Measurements from ENCODE around the gene CDK11A. TPM values are rescaled to one million over a fixed set of nuclear protein-coding genes. Genes with fewer than 3 reads are reported as not detected.
"Not testable (repeated sequence)": the region's sequence is repeated elsewhere in the genome, so short reads cannot be mapped to it uniquely, and the experiment has no call there.

Gene CDK11A
- polyA plus RNA-seq, 1 of the 3 experiments (the other 2 are of a cell fraction) = 24.0 TPM

- DNase-seq = peak; percentile 58
- Histone ChIP-seq H3K9me3 (no peaks in the 10 kb centered on the region), H3K36me3 (replicated peaks in 1 of 2; ENCODE audit: control insufficient read depth in 1 of 2, insufficient read depth in 2 of 2, low read length in 1 of 2) (no peaks in the 10 kb centered on the region), H3K4me2 (no peak overlapping the region), H3K4me3 (ENCODE audit: low read depth in 2 of 2, low read length in 1 of 2) (no peak overlapping the region), H2AFZ (ENCODE audit: low read depth) (no peak overlapping the region), H3K27ac (ENCODE audit: low read depth in 2 of 2, low read length in 1 of 2) (no peak overlapping the region; a peak in 1 of 4 replicates), H3K9me2 (no peaks in the 10 kb centered on the region), H4K20me1 (ENCODE audit: insufficient read depth) (0 out of 2 replicates have a peak, but pooled peaks cover 11% of the 10 kb centered on the region), H3F3A (replicated peaks; ENCODE audit: insufficient read depth) (no peaks in the 10 kb centered on the region), H3K27me3 (ENCODE audit: insufficient read depth) (no peaks in the 10 kb centered on the region), H3K4me1 (ENCODE audit: control insufficient read depth in 1 of 2, insufficient read depth in 2 of 2, low read depth in 1 of 2, low read length in 1 of 2) (no peaks in the 10 kb centered on the region; a peak in 1 of 4 replicates), H3K9ac (no peak overlapping the region), H3K79me2 (ENCODE audit: insufficient read depth) (peaks cover 64% of the 10 kb centered on the region)
- CTCF ChIA-PET = interaction anchor here (1.0 to 1.3 kb wide), 2 partner anchors 13 to 95 kb away, joined by 4 to 7 read pairs; no protein-coding TSS in a partner anchor
- POLR2A ChIA-PET = no interaction called here
- WGBS (ENCODE audit: low lambda C conversion rate) = 94% methylated on average over 20 of the region's 24 CpGs
- TF ChIP-seq CTCF (IDR thresholded peaks at IDR 0.05) (peak; percentile 16; the same call in 1 of the 2 replicates), ELF1 (IDR thresholded peaks at IDR 0.05) (no peak)
Measured at GRCh38 chr1:1678581-1679380, 45.4 kb downstream of the CDK11A start.

GRCh38 chr1:1677718-1678580, 46.2 kb downstream of the CDK11A start:
- no peaks in the 10 kb centered on the region for H3K9me3 ChIP-seq
- no peak overlapping the region for H2AFZ ChIP-seq (ENCODE audit: low read depth)
- no peaks in the 10 kb centered on the region for H3F3A ChIP-seq (replicated peaks; ENCODE audit: insufficient read depth)
- no peaks in the 10 kb centered on the region for H3K36me3 ChIP-seq (replicated peaks in 1 of 2; ENCODE audit: control insufficient read depth in 1 of 2, insufficient read depth in 2 of 2, low read length in 1 of 2)
- no peak overlapping the region for H3K27ac ChIP-seq (ENCODE audit: low read depth in 2 of 2, low read length in 1 of 2)
- WGBS (ENCODE audit: low lambda C conversion rate) = 96% methylated on average over 39 of the region's 39 CpGs
- peaks cover 55% of the 10 kb centered on the region for H3K79me2 ChIP-seq (ENCODE audit: insufficient read depth)
- H3K4me1 ChIP-seq (ENCODE audit: control insufficient read depth in 1 of 2, insufficient read depth in 2 of 2, low read depth in 1 of 2, low read length in 1 of 2) = no peaks in the 10 kb centered on the region; a peak in 1 of 4 replicates
- peak; percentile 20 for DNase-seq
- 0 out of 2 replicates have a peak, but pooled peaks cover 11% of the 10 kb centered on the region for H4K20me1 ChIP-seq (ENCODE audit: insufficient read depth)
- TF ChIP-seq YY1 (IDR thresholded peaks at IDR 0.05; ENCODE audit: low read depth) (no peak), SIN3A (IDR thresholded peaks at IDR 0.05; ENCODE audit: borderline replicate concordance, low read depth, low read length) (no peak), RCOR1 (IDR thresholded peaks at IDR 0.05; ENCODE audit: low read length) (no peak), ELF1 (IDR thresholded peaks at IDR 0.05) (no peak), SMC3 (IDR thresholded peaks at IDR 0.05; ENCODE audit: low read depth, low read length) (no peak), USF1 (IDR thresholded peaks at IDR 0.05; ENCODE audit: borderline replicate concordance, low read depth) (no peak), TCF12 (IDR thresholded peaks at IDR 0.05) (no peak), GABPA (IDR thresholded peaks at IDR 0.05; ENCODE audit: low read depth) (no peak), GATA2 (CRISPR knock-in tag; IDR thresholded peaks at IDR 0.05) (no peak), RFX5 (IDR thresholded peaks at IDR 0.05; ENCODE audit: low read length) (no peak), NRF1 (IDR thresholded peaks at IDR 0.05; ENCODE audit: low read depth, low read length) (no peak), RXRA (IDR thresholded peaks at IDR 0.05; ENCODE audit: borderline replicate concordance, low read depth) (no peak)
- TF ChIP-seq, protein P1, sequence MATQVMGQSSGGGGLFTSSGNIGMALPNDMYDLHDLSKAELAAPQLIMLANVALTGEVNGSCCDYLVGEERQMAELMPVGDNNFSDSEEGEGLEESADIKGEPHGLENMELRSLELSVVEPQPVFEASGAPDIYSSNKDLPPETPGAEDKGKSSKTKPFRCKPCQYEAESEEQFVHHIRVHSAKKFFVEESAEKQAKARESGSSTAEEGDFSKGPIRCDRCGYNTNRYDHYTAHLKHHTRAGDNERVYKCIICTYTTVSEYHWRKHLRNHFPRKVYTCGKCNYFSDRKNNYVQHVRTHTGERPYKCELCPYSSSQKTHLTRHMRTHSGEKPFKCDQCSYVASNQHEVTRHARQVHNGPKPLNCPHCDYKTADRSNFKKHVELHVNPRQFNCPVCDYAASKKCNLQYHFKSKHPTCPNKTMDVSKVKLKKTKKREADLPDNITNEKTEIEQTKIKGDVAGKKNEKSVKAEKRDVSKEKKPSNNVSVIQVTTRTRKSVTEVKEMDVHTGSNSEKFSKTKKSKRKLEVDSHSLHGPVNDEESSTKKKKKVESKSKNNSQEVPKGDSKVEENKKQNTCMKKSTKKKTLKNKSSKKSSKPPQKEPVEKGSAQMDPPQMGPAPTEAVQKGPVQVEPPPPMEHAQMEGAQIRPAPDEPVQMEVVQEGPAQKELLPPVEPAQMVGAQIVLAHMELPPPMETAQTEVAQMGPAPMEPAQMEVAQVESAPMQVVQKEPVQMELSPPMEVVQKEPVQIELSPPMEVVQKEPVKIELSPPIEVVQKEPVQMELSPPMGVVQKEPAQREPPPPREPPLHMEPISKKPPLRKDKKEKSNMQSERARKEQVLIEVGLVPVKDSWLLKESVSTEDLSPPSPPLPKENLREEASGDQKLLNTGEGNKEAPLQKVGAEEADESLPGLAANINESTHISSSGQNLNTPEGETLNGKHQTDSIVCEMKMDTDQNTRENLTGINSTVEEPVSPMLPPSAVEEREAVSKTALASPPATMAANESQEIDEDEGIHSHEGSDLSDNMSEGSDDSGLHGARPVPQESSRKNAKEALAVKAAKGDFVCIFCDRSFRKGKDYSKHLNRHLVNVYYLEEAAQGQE (IDR thresholded peaks at IDR 0.05; ENCODE audit: low read depth, low read length) = no peak
- H3K9me2 ChIP-seq = no peaks in the 10 kb centered on the region
- H3K9ac ChIP-seq = no peak overlapping the region
- no peaks in the 10 kb centered on the region for H3K27me3 ChIP-seq (ENCODE audit: insufficient read depth)
- CTCF ChIA-PET = interaction anchor here (1.0 to 1.3 kb wide), 2 partner anchors 12 to 94 kb away, joined by 4 to 7 read pairs; no protein-coding TSS in a partner anchor
- H3K4me3 ChIP-seq (ENCODE audit: low read depth in 2 of 2, low read length in 1 of 2) = no peak overlapping the region
- no peak overlapping the region for H3K4me2 ChIP-seq
- POLR2A ChIA-PET = no interaction called here

DNA sequence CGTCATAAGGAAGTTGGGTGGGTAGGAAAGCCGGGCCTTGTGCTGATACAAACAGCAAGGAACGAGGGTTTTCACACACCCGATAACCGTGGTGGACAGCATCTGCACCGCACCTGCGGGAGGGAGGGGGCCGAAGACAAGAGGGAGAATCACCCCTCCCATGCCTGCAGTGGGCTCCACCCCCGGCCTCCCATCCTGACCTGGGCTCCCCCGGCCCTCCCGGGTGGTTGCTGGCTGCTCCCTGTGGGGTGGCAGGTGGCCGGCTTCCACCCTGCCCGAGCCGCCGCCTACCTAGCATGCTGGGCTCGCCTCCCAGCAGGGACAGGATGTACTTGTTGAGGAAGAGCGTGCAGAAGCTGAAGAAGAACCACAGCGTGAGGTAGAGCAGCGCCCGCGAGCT, 48.1 kb downstream of the CDK11A start:
- DNase-seq; H3K4me2 ChIP-seq; H3K4me3 ChIP-seq (ENCODE audit: low read depth in 2 of 2, low read length in 1 of 2); H3K9ac ChIP-seq; H3F3A ChIP-seq (replicated peaks; ENCODE audit: insufficient read depth); H3K27me3 ChIP-seq (ENCODE audit: insufficient read depth); H2AFZ ChIP-seq (ENCODE audit: low read depth); H3K9me2 ChIP-seq; H3K9me3 ChIP-seq; H3K27ac ChIP-seq (ENCODE audit: low read depth in 2 of 2, low read length in 1 of 2); H4K20me1 ChIP-seq (ENCODE audit: insufficient read depth); CTCF ChIA-PET; H3K4me1 ChIP-seq (ENCODE audit: control insufficient read depth in 1 of 2, insufficient read depth in 2 of 2, low read depth in 1 of 2, low read length in 1 of 2); POLR2A ChIA-PET: not testable (repeated sequence)
- WGBS (ENCODE audit: low lambda C conversion rate) = 100% methylated on average over 1 of the region's 21 CpGs
- Histone ChIP-seq H3K79me2 (ENCODE audit: insufficient read depth) (peaks cover 38% of the 10 kb centered on the region), H3K36me3 (replicated peaks in 1 of 2; ENCODE audit: control insufficient read depth in 1 of 2, insufficient read depth in 2 of 2, low read length in 1 of 2) (peaks cover 0 to 13% of the 10 kb centered on the region in 2 experiments)

Data from SK-N-SH (cell line).